GM20000 (cell line): ENCODE measurements around the gene SLC26A1.

ENCODE experiments used
- DNase-seq: peaks from one replicate; pipeline ENCODE4 v3.0.0; 2012; ENCODE audit warnings: low spot score
- TF ChIP-seq, protein P1 (sequence below): IDR thresholded peaks from 2 replicates; pipeline ENCODE4 v1.5.1; 2012; ENCODE audit warnings: mild to moderate bottlenecking, control low read depth; ENCODE audit errors: extremely low read depth, missing control alignments

Gene SLC26A1

DNA sequence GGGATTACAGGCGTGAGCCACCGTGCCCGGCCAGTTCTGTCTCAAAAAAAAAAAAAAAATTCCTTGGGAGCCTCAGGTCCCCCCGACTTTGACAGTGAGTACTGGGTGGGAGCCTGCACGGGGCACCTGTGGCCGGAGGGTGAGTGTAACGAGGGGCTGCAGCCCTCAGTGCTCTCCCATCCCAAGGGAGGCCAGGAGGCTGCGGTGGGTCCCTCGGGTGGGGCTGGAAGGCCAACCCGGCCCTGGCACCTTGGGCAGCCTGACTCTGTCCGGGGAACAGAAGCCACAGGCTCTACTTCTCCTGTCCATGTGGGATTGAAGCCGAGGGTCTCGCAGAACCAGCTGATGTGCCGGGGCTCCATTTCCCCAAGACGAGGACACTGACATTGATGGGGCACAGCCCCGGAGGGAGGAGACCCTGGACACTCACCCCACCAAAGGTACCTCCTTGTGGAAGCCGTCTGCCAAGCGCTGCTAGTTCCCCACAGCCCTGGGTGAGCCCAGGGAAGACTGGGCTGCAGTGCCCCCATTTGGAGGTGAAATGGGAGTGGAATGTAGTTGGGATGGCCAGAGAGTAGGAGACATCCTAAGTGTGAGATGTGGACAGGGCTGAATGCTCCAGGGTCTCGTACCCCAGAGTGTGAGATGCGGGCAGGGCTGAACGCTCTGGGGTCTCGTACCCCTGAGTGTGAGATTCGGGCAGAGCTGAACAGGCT lies 2.3 kb upstream of the SLC26A1 start:
- TF ChIP-seq, protein P1, sequence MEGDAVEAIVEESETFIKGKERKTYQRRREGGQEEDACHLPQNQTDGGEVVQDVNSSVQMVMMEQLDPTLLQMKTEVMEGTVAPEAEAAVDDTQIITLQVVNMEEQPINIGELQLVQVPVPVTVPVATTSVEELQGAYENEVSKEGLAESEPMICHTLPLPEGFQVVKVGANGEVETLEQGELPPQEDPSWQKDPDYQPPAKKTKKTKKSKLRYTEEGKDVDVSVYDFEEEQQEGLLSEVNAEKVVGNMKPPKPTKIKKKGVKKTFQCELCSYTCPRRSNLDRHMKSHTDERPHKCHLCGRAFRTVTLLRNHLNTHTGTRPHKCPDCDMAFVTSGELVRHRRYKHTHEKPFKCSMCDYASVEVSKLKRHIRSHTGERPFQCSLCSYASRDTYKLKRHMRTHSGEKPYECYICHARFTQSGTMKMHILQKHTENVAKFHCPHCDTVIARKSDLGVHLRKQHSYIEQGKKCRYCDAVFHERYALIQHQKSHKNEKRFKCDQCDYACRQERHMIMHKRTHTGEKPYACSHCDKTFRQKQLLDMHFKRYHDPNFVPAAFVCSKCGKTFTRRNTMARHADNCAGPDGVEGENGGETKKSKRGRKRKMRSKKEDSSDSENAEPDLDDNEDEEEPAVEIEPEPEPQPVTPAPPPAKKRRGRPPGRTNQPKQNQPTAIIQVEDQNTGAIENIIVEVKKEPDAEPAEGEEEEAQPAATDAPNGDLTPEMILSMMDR: no peak
- no peak for DNase-seq

DNA sequence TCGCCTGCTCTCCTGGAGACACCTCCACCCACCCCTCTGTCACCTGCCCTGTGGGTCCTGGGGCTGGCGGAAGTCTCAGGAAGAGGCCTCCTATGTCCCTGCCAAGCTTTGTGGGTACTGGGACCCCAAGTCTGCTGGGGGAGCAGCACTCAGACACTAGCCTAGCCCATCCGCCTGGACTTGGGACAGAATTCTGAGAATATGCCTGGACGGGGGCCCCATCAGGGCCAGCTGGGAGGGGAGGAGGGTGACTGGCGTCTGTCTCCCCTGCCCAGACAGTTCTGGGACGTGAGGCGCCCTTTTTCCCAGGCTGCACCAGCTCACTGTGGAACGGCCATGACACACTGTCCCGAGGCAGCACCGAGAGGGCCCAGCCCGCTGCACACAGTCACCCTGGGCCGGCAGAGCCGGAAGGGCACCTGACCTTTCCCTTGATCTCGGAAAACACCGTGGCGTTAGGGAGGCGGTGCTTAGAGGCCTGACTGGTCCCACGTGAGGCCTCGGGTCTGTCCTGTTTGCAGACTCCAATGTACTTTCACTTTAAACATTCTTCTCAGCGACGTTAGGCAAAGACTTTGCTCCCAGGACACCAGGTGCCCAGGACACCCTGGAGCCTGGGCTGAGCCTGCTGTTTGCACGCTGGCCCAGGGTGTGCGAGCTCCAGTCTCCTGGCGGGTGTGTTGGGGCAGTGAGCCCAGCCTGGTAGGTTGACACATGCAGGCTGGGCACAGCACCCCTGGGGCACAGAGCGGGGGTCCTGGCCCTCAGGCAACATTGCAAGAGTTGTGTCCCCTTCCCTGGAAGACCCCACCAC lies 700 bp downstream of the SLC26A1 start:
- TF ChIP-seq, protein P1: no peak
- DNase-seq: no peak

DNA sequence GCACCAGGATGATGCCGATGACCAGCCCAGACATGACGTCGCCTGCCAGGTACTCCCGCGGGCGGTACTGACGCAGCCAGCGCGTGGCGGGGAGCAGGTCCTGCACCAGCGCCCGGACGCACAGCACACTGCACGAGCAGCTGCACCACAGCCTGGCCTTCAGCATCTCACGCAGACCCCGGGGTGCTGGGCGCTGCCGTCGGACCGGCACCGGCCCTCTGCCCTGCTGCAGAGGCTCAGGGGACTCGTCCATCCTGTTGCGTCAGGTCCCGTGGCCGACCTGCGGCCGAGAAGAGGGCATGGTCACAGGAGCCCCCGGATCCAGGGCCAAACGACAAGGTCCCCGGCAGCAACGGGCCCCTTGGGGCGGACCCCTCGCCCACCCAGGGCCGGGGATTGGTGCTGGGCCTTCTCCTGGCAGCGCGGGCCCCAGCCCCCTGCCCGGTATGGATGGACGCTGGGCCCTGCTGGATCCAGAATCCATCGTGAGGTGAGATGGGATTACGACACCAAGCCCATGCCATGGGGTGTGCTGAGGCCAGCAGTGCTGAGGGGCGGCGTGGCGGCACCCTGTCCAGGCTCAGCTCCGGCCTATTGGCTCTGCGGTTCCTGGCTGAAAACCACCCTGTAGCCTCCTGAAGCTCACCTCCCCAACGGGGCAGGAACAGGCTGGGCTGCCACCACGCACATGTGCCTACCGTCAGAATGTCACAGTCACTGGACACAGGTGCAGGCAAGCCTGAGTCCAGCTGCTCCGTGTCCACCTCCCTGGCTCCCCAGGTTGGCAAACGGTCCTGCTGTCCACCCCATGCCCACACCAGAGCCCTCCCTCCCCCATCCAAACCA lies 1.5 kb downstream of the SLC26A1 start:
- DNase-seq: no peak
- TF ChIP-seq, protein P1: no peak

DNA sequence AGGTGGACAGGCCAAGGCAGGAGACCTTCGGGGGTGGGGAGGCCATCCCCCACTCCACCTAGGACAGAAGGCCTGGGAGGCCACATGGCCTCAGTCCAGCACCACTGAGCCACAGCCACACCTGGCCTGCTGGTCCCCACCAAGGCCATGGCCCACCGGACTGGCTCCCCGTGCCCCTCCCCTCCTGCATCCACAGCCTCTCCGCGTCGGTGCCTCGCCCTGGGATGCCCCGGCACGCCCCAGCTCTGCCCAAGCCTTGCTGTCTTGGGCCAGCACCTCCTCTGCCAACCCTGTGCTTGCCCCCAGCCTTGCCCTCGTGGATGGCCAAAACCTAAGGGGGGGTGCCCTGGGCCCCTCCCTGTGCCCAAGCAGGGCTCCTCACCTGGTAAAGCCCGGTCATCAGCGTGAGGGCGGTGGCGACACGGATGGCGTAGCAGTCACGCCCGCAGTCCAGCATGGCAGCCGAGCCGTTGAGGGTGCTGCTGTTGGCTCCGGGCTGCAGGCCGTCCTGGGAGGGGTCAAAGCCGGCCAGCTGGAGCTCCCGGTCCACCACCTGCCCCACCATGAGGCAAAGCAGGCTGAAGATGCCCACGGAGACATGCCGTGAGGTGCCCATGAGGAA lies 2.3 kb downstream of the SLC26A1 start:
- no peak for DNase-seq
- TF ChIP-seq, protein P1: no peak

DNA sequence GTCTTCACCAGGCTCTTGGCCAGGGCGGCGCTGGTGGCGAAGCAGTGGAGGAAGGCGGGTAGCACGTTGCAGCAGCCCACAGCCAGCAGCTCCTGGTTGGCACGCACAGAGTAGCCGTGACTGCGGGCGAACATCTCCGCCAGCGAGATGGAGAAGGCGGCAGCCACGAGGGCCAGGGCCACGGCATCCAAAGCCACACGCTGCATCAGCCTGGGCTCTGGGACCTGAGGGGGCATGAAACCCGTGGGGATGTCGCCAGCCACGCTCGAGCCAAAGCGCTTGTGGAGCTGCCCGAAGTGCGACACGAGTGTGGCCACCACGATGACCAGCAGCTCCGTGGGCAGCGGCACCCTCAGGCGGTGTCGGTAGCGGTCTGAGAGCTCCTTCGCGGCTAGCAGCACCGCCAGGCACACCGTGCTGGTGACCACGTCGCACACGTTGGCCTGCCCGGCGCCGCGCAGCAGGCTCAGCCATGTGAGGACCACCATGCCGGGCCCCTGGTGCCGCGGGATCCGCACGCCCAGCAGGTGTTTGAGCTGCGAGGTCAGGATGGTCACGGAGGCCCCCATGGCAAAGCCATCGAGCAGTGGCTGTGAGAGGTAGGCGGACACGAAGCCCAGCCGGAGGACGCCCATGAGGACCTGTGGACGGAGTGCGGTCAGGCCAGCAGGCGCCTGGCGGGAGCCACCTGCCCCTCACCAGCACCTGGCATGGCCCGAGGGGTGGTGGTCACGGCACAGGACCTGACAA lies 3.3 kb downstream of the SLC26A1 start:
- no peak for DNase-seq
- TF ChIP-seq, protein P1: no peak
